Adrenal gland (tissue), 5 donors: ENCODE measurements around the gene CHST2.

Experiments
- CTCF ChIP-seq, 6 experiments: fragments of 450-650 bp in 4 of 6; fragments of 200-600 bp in 2 of 6; sonication (generic) in 1 of 6; IDR thresholded peaks; 1 replicate in 5 of 6; 2 replicates in 1 of 6; pipeline versions ENCODE4 v1.5.1 to v1.8.0; 2016 to 2021; ENCODE audit warnings: antibody characterized with exemption in 6 of 6, mild to moderate bottlenecking in 2 of 6, moderate library complexity in 1 of 6
- POLR2A ChIP-seq, 2 donors: fragments of 450-650 bp; IDR thresholded peaks; one replicate each; pipeline ENCODE4 v1.6.1; 2017; ENCODE audit warnings: antibody characterized with exemption in 2 of 2, mild to moderate bottlenecking in 2 of 2, moderate library complexity in 1 of 2
- donor health status: DM: no; HTN: no; CAD: no.

GRCh38 chr3:143109861-143110260 lies 9.7 kb upstream of the CHST2 start:
- TF ChIP-seq CTCF (IDR thresholded peaks at IDR 0.05) (no peak), POLR2A (IDR thresholded peaks at IDR 0.05) (no peak)
